Gastrocnemius medialis (tissue), 4 donors: ENCODE data around the gene IFNG. TPM values are rescaled to one million over a fixed set of nuclear protein-coding genes. Genes with fewer than 3 reads are reported as not detected.

Source experiments
- ATAC-seq, 2 donors: fragments of 150-250 bp; one replicate each; pipeline ENCODE4 v1.9.1; 2016
- DNase-seq, 2 donors: peaks; one replicate each; pipeline ENCODE4 v3.0.0-alpha.2; 2019
- H3K27ac ChIP-seq, 4 donors: fragments of 200-600 bp; sonication (generic); 1 replicate in 1 of 4; 2 replicates in 3 of 4; pipeline ENCODE4 v1.5.1; 2016 to 2018; ENCODE audit warnings: mild to moderate bottlenecking in 2 of 4, moderate library complexity in 1 of 4
- H3K27me3 ChIP-seq, 3 donors: fragments of 200-600 bp; sonication (generic) in 2 of 3; 1 replicate in 1 of 3; 2 replicates in 2 of 3; pipeline versions ENCODE4 v1.5.1 to v1.6.0; 2016 to 2019; ENCODE audit warnings: mild to moderate bottlenecking in 1 of 3, moderate library complexity in 1 of 3
- H3K36me3 ChIP-seq, 2 donors: fragments of 200-600 bp; sonication (generic) in 1 of 2; one replicate each; pipeline ENCODE4 v1.5.1; 2017 to 2018
- H3K4me1 ChIP-seq, 2 donors: fragments of 200-600 bp; sonication (generic) in 1 of 2; one replicate each; pipeline ENCODE4 v1.5.1; 2016 to 2017; ENCODE audit warnings: mild to moderate bottlenecking in 2 of 2
- H3K4me3 ChIP-seq, 4 donors: fragments of 200-600 bp; sonication (generic) in 3 of 4; 1 replicate in 1 of 4; 2 replicates in 3 of 4; pipeline ENCODE4 v1.5.1; 2016 to 2019; ENCODE audit warnings: mild to moderate bottlenecking in 2 of 4
- H3K9me3 ChIP-seq, 3 donors: fragments of 200-600 bp; sonication (generic) in 2 of 3; 1 replicate in 1 of 3; 2 replicates in 2 of 3; pipeline ENCODE4 v1.5.1; 2016 to 2019
- CTCF ChIP-seq, 5 experiments: fragments of 450-650 bp in 3 of 5; fragments of 200-600 bp in 2 of 5; sonication (generic) in 2 of 5; IDR thresholded peaks in 4 of 5; conservative IDR thresholded peaks in 1 of 5; 1 replicate in 4 of 5; 2 replicates in 1 of 5; pipeline ENCODE4 v1.5.1; 2016 to 2019; ENCODE audit warnings: antibody characterized with exemption in 5 of 5, mild to moderate bottlenecking in 3 of 5, moderate library complexity in 3 of 5
- POLR2A ChIP-seq, 2 donors: fragments of 450-650 bp; IDR thresholded peaks; one replicate each; pipeline ENCODE4 v1.6.1; 2017; ENCODE audit warnings: antibody characterized with exemption in 2 of 2, mild to moderate bottlenecking in 2 of 2, moderate library complexity in 2 of 2
- in situ Hi-C, 4 donors: fragments of 200-750 bp; cut with MboI; loops; one replicate each; pipeline versions ENCODE4 v1.15.0 to v1.8.0; 2017; ENCODE audit warnings: low sequenced_read_pairs in 4 of 4
- intact Hi-C: fragments of 100-400 bp; cut with DNase I; formaldehyde crosslinking; loops from one replicate; pipeline ENCODE4 v1.15.1; 2023; ENCODE audit warnings: low total_unique reads
- total RNA-seq, 4 donors: library from RNA; depleted of rRNA; stranded (reverse); fragments of >200 nt; gene quantifications; one replicate each; pipeline versions ENCODE4 v1.1.0 to v1.2.3, GENCODE V29; 2016

Gene IFNG
- total RNA-seq, 4 donors from 2014 or later, result not detected

- in situ Hi-C loops, result no loop called here
- no peak for ATAC-seq
- H3K4me1 ChIP-seq, result no peaks in the 10 kb centered on the region
- intact Hi-C loops, result no loop called here
- no peak for DNase-seq
- H3K36me3 ChIP-seq, result no peaks in the 10 kb centered on the region
- TF ChIP-seq POLR2A (IDR thresholded peaks at IDR 0.05), result no peak
- no peak for TF ChIP-seq CTCF (IDR thresholded peaks at IDR 0.05 in 4 of 5, conservative IDR thresholded peaks at IDR 0.05 in 1 of 5)
- no peaks in the 10 kb centered on the region for H3K27me3 ChIP-seq
- no peak overlapping the region for H3K4me3 ChIP-seq
- no peak overlapping the region for H3K27ac ChIP-seq
- H3K9me3 ChIP-seq, result no peaks in the 10 kb centered on the region
These were observed 26.1 kb upstream of the IFNG start for GRCh38 chr12:68185598-68185997.

- ATAC-seq, result peak in 1 of 2 donors; percentile 44
These were observed 21.5 kb upstream of the IFNG start for GRCh38 chr12:68180792-68181744.

GRCh38 chr12:68178774-68179439, 19.4 kb upstream of the IFNG start:
- TF ChIP-seq CTCF (IDR thresholded peaks at IDR 0.05 in 4 of 5, conservative IDR thresholded peaks at IDR 0.05 in 1 of 5) (no peak), POLR2A (IDR thresholded peaks at IDR 0.05) (no peak)
- Histone ChIP-seq H3K4me3 (no peak overlapping the region), H3K4me1 (no peaks in the 10 kb centered on the region), H3K36me3 (no peaks in the 10 kb centered on the region), H3K27me3 (no peaks in the 10 kb centered on the region), H3K27ac (no peak overlapping the region), H3K9me3 (no peaks in the 10 kb centered on the region)
- no peak for ATAC-seq
- intact Hi-C loops (no loop called here), in situ Hi-C loops (no loop called here)
- no peak for DNase-seq

More at GRCh38 chr12:68180792-68181744, 21.5 kb upstream of the IFNG start:
- Histone ChIP-seq H3K4me3 (no peak overlapping the region), H3K4me1 (no peaks in the 10 kb centered on the region), H3K9me3 (no peaks in the 10 kb centered on the region), H3K27ac (no peak overlapping the region), H3K27me3 (no peaks in the 10 kb centered on the region), H3K36me3 (no peaks in the 10 kb centered on the region)
- in situ Hi-C loops, result no loop called here
- intact Hi-C loops, result no loop called here
- no peak for TF ChIP-seq POLR2A (IDR thresholded peaks at IDR 0.05)
- TF ChIP-seq CTCF (IDR thresholded peaks at IDR 0.05 in 4 of 5, conservative IDR thresholded peaks at IDR 0.05 in 1 of 5), result no peak
- no peak for DNase-seq

- intact Hi-C loops (no loop called here), in situ Hi-C loops (no loop called here)
- Histone ChIP-seq H3K9me3 (no peaks in the 10 kb centered on the region), H3K4me1 (no peaks in the 10 kb centered on the region), H3K27me3 (no peaks in the 10 kb centered on the region), H3K36me3 (no peaks in the 10 kb centered on the region), H3K27ac (no peak overlapping the region), H3K4me3 (no peak overlapping the region)
- DNase-seq (no peak), ATAC-seq (no peak)
- TF ChIP-seq CTCF (IDR thresholded peaks at IDR 0.05 in 4 of 5, conservative IDR thresholded peaks at IDR 0.05 in 1 of 5), result no peak
- TF ChIP-seq POLR2A (IDR thresholded peaks at IDR 0.05), result no peak
These were observed 18.6 kb upstream of the IFNG start for GRCh38 chr12:68178184-68178583.
